Lung (tissue), 12 donors: ENCODE measurements around the gene PRELP. TPM values are rescaled to one million over a fixed set of nuclear protein-coding genes. Genes with fewer than 3 reads are reported as not detected.
"Not testable (repeated sequence)": the region's sequence is repeated elsewhere in the genome, so short reads cannot be mapped to it uniquely, and the experiment has no call there.

Experiments used
- ATAC-seq: fragments of 200-7000 bp; cut with Tn5 transposase; one replicate; pipeline ENCODE4 v1.9.1; 2020; ENCODE audit warnings: moderate number of reproducible peaks; ENCODE audit not compliant: insufficient read depth, low FRiP score
- DNase-seq, 3 donors: peaks; one replicate each; pipeline ENCODE4 v3.0.0-alpha.2; 2013 to 2017
- H3K27ac ChIP-seq, 2 donors: one replicate each; pipeline ENCODE4 v1.5.1; 2013; ENCODE audit warnings: mild to moderate bottlenecking in 2 of 2, moderate library complexity in 2 of 2, control low read depth in 1 of 2, inconsistent platforms in 1 of 2, low read depth in 1 of 2, low read length in 1 of 2
- H3K27me3 ChIP-seq, 3 donors: one replicate each; pipeline ENCODE4 v1.5.1; 2013; ENCODE audit warnings: low read length in 2 of 3; ENCODE audit not compliant: control insufficient read depth in 3 of 3, insufficient read depth in 3 of 3
- H3K36me3 ChIP-seq, 4 donors: one replicate each; pipeline ENCODE4 v1.5.1; 2013; ENCODE audit warnings: low read length in 4 of 4, mild to moderate bottlenecking in 1 of 4, moderate library complexity in 1 of 4; ENCODE audit not compliant: control insufficient read depth in 4 of 4, insufficient read depth in 4 of 4
- H3K4me1 ChIP-seq, 5 donors: one replicate each; pipeline ENCODE4 v1.5.1; 2013; ENCODE audit warnings: low read length in 5 of 5, mild to moderate bottlenecking in 2 of 5, moderate library complexity in 1 of 5; ENCODE audit not compliant: control insufficient read depth in 5 of 5, insufficient read depth in 5 of 5
- H3K4me3 ChIP-seq: one replicate; pipeline ENCODE4 v1.5.1; 2013; ENCODE audit warnings: mild to moderate bottlenecking, control low read depth, moderate library complexity
- H3K9ac ChIP-seq, 2 donors: one replicate each; pipeline ENCODE4 v1.5.1; 2013; ENCODE audit warnings: low read length in 2 of 2, control low read depth in 1 of 2; ENCODE audit not compliant: insufficient read depth in 1 of 2
- H3K9me3 ChIP-seq, 4 donors: one replicate each; pipeline ENCODE4 v1.5.1; 2013; ENCODE audit warnings: low read length in 3 of 4, mild to moderate bottlenecking in 1 of 4, moderate library complexity in 1 of 4; ENCODE audit not compliant: control insufficient read depth in 4 of 4, insufficient read depth in 3 of 4
- CTCF ChIP-seq: IDR thresholded peaks from 2 replicates; pipeline ENCODE4 v1.5.1; 2012; ENCODE audit warnings: mild to moderate bottlenecking; ENCODE audit errors: control extremely low read depth, extremely low read depth
- WGBS, 2 donors: extraction: QIAGEN DNeasy Blood & Tissue Kit; methylation state at CpG; one replicate each; pipeline ENCODE4 v1.1.7; 2013; 5-methylcytosine and 5-hydroxymethylcytosine counted together
- polyA plus RNA-seq, 2 donors: library from polyadenylated mRNA; stranded (reverse); fragments of 200-250 nt; gene quantifications; one replicate each; pipeline ENCODE4 v1.2.1, GENCODE V29; 2013
- total RNA-seq, 2 donors: library from RNA; depleted of rRNA in 1 of 2; stranded (reverse); fragments of >200 nt in 1 of 2; gene quantifications; one replicate each; pipeline ENCODE4 v1.2.1, GENCODE V29; 2014 to 2021
- donor health status: control.
- donor health status: control.
- donor health status: Bipolar disorder and iron deficiency.
- donor health status: healthy.
- donor health status: DM: yes; HTN: yes; CAD: no.

The PRELP gene
- total and polyA plus RNA-seq, 4 donors: 2.0 to 26.0 (median 13.6) TPM

GRCh38 chr1:203516184-203516583 lies 40.6 kb downstream of the PRELP start:
- Histone ChIP-seq H3K36me3 (no peaks in the 10 kb centered on the region), H3K9ac (no peak overlapping the region), H3K9me3 (no peaks in the 10 kb centered on the region), H3K27me3 (no peaks in the 10 kb centered on the region), H3K4me3 (no peak overlapping the region), H3K27ac (no peak overlapping the region), H3K4me1 (peaks cover 0 to 12% (median 10%) of the 10 kb centered on the region in 5 donors)
- TF ChIP-seq CTCF: no peak
- DNase-seq (no peak), ATAC-seq (no peak)
- whole genome bisulfite sequencing, 2 donors: 84 to 93% methylated on average over 9 of the region's 9 CpGs

GRCh38 chr1:203516906-203517305 lies 41.3 kb downstream of the PRELP start:
- ATAC-seq (no peak), DNase-seq (no peak)
- no peaks in the 10 kb centered on the region for H3K27me3 ChIP-seq
- H3K9me3 ChIP-seq: no peaks in the 10 kb centered on the region
- no peak overlapping the region for H3K27ac ChIP-seq
- 65 to 71% methylated on average over 5 of the region's 5 CpGs for WGBS, 2 donors
- H3K36me3 ChIP-seq: no peaks in the 10 kb centered on the region
- H3K9ac ChIP-seq: no peak overlapping the region
- no peak overlapping the region for H3K4me3 ChIP-seq
- H3K4me1 ChIP-seq: peaks cover 0 to 18% (median 10%) of the 10 kb centered on the region in 5 donors
- no peak for TF ChIP-seq CTCF

GRCh38 chr1:203517426-203518110 lies 42.0 kb downstream of the PRELP start:
- Histone ChIP-seq H3K4me1 (peaks cover 0 to 17% (median 10%) of the 10 kb centered on the region in 5 donors), H3K4me3 (no peak overlapping the region), H3K9ac (no peak overlapping the region), H3K9me3 (no peaks in the 10 kb centered on the region), H3K27ac (no peak overlapping the region), H3K27me3 (no peaks in the 10 kb centered on the region), H3K36me3 (no peaks in the 10 kb centered on the region)
- 87 to 89% methylated on average over 11 of the region's 11 CpGs for WGBS, 2 donors
- no peak for TF ChIP-seq CTCF
- DNase-seq (no peak), ATAC-seq (no peak)

- not testable (repeated sequence) for ATAC-seq, H3K9me3 ChIP-seq, H3K36me3 ChIP-seq, H3K27ac ChIP-seq, H3K9ac ChIP-seq, H3K4me3 ChIP-seq, DNase-seq, H3K27me3 ChIP-seq
- peaks cover 0 to 15% (median 10%) of the 10 kb centered on the region in 5 donors for H3K4me1 ChIP-seq
- WGBS, 2 donors: 95% methylated on average over 4 of the region's 4 CpGs
These were observed 42.5 kb downstream of the PRELP start for GRCh38 chr1:203518139-203518538.
